ENCODE results near the gene TMPRSS3.
"Not testable (repeated sequence)": the region's sequence is repeated elsewhere in the genome, so short reads cannot be mapped to it uniquely, and the experiment has no call there.

TMPRSS3 gene

DNA sequence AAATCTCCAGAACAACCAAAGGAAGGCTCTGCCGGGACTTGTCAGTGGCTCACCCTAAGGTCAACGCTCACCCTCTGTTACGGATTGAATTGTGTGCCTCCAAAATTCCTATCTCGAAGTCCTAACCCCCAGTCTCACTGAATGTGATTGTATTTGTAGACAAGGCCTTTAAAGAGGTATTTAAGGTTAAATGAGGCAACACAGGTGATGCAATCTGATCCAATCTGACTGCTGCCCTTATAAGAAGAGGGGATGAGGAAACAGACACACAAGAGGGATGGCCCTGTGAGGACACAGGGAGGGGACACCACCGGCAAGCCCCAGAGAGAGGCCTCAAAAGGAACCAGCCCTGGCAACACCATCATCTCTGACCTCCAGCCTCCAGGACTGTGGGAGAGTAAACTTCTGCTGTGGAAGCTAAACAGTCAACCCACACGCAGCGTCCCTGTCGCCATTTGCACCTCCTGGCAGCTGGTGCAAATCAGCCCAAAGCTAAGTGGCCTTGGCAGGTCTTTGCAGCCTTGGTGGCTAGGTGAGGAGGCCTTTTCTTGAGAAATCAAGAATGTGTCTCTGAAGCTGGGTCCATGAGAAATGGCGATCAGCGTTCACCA is 32.1 kb upstream of the TMPRSS3 start:
- no peak for DNase-seq

DNA sequence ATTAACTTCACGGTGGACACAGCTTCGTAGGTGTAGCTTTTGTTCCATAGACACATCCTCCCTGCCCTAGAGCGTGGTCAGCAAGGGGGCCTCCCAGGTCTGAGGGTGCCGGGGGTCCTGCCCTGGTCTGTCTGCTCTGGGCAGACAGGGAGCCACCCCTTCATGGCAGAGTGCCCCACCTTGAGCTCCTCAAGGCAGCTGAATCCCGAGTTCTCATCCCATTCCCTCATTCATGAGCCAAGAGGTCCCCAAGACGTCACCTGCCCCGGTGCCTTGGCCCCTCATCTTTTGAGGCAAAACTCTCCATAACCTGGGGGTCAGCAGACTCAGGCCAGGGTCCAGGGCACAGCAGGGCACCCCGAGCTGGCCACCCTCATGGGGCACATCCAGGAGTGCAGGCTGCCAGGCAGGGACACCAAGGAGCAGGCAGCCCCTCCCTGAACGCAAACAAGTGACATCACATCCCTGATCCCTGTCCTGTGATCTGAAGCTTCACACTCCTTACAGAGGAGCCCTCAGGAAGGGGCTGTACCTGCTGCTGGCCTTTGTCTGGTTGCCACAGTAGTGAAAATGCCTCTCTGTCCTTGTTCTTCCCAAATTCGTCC is 31.1 kb upstream of the TMPRSS3 start:
- DNase-seq = no peak

DNA sequence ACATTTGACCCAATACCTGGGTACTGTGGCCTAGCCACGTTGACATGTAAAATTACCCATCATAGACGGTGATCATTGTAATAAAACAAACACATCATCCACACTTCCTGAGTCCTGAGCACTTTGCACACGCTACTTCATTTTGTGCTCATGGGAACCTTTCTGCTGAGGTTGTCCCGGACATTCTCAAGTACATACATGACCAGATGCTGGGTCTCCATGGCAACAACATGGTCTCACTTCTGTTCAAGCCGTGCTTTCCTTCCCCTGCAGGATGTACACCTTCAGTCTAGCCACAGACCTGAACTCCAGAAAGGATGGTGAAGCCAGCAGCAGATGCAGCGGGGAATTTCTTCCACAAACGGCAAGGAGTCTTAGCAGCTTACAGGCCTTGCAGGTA is 30.6 kb upstream of the TMPRSS3 start:
- no peak for DNase-seq

DNA sequence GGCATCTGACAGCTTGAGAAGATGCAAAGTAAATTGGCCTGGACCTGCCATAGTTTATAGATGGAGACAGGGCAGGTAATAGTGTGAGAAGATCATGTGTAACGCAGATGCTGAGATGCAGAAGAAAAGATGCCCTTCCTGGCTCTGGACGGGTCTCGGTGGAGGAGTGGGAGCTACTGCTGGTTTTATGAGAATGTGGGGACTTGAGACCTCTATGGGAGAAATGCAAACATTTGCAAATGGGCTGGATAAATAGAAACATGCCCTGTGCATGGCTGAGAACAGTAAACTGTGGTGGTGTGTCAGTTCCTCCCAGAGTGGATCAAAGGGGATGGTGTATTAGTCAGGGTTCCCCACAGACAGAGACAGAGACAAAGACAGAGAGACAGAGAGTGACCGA is 29.7 kb upstream of the TMPRSS3 start:
- DNase-seq = no peak

DNA sequence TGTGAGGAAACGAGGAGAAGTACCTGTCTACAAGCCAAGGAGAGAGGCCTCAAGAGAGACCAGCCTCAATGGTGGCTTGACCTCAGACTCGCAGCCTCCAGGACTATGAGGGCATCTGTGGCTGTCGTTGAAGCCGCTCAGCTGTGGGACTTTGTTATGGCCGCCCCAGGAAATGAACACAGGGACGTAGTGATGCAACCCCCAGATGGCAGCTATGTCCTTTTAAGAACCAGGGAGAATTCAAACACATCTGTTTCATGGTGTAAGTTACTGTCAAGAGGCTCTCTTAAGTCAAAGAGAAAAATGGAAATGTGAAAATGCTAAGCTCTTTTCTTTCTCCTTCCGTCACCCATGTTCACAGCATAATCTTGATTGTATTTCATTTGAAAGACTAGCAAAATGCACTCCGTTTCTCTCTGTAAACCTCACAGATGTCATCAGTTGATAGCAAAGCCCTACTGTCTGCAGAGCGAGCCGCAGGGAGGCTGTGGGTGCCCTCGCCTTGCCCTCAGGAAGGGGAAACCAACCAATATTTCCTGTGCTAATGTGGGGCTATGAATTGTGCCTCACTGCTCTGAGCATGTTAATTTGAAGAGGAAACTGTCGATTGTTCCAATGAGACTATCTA is 29.2 kb upstream of the TMPRSS3 start:
- DNase-seq = no peak

DNA sequence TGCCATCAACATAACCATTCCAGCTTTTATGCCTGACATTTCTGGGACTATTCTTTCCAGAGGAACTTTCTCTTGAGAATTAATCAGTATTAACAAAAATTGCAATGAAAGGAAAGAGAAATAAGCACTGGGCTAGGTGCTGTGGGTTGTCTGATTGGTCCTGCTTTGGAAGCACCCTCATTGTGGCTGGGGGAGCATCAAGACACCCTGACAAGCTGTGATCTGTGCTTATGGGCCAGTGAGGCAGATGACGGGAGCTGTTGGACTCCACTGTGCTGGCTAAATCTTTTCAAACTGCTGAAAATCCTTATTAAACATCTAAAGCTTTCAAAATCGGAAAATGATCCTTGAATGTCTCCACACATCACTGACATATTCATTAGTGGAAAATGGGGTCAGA is 27.8 kb upstream of the TMPRSS3 start:
- DNase-seq = no peak

DNA sequence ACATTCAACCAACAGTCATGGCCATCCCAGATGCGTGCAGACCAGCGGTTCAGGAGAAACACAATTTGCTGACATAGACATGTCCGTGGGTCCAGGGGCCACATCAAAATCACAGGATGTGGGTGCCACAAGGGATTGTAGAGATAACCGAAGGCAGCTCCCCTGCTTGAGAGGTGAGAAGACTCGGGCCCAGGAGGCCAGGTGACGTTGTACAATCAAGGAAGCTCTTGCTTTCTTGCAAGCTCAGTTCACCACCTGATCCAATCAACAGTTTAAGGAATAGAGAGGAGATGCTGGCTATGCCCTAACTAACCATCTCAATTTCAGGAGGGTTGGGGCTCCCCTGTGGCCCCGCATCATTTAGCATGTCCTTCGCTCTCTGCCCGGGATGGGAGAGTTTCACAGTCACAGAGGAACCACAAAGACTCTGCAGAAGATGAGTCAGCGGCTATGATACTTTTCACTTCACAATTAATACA is 27.4 kb upstream of the TMPRSS3 start:
- DNase-seq = no peak

DNA sequence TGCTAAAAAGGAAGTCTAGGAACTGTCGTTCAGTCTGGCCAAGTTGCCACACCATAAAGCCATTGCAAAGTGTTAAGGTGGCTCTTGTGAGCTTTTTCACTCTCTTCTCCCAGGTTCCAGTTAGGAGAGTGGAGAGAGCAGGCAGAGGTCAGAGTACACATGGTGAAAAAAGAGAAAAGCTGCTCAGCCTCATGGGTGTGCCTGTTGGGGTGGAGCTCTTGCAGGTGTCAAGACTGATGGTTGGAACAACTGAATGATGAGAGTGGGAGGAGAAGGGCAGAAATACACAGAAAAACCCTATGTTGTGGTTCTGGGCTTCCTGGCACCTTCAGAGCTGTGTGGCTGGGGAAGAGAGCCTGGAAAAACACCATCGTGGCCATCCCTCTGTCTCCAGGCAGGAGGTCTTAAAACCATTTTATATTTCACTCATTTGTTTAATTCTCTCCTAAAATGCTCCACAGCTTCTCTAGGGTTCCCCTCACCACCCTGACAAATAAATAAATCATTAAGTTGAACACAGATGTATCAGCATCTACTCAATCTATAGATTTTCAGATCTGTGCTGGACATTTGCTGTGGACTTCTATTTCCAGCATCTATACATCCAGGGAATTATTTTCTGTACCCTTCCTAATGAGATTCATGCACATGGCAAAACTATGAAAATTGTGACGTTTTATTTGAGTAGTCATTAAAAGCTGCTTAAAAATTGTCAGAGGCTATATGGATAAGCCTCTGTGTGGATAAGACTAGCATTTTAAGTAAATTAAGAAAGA is 25.4 kb upstream of the TMPRSS3 start:
- no peak for DNase-seq

DNA sequence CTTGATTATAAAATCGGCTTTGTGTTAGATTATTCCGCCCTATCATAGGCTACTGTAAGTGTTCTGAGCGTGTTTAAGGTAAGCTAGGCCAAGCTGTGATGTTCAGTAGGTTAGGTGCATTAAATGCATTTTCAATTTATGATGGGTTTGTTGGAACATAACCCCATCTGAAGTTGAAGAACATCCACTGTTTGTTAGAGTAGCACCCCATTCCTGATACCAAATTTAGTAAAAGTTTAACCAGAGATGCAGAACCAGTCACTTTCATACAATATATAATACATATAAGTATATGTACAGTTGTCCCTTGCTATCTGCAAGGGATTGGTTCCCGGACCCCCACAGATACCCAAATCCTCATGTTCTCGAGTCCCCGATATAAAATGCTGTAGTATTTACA is 24.0 kb upstream of the TMPRSS3 start:
- no peak for DNase-seq

DNA sequence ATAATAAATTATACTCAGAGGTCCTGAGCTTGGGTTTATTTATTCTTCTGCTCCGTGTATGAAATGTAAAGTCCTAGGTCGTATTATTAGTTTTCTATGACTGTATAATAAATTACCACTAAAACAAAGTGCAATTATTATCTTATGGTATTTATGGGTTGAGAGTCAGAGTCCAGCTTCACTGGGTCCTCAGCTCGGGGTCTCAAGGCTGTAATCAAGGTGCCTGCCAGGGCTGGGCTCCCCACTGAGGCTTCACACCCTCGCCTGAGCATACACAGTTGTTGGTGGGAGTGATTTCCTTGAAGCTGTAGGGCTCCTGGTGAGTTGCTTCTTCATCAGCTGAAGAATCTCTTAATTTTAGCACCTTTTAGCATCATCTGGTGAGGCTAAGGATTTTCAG is 23.0 kb upstream of the TMPRSS3 start:
- no peak for DNase-seq

DNA sequence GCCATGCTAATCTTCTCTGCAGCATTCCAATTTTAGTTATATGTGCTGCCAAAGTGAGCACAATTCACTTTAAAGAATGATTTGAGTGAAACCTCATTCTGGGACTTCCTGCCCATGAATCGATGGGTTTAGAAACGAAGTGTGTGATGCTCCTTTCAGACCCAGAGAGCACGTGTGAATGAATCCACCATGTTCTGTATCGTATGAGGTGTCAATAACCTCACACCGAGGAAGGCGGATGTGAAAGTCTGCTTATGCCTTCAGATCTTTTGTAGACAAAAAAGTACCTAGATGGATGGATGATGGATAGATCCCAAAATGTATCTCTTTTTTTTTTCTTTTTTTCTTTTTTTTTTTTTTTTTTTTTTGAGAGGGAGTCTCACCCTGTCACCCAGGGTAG is 21.7 kb upstream of the TMPRSS3 start:
- DNase-seq = no peak

DNA sequence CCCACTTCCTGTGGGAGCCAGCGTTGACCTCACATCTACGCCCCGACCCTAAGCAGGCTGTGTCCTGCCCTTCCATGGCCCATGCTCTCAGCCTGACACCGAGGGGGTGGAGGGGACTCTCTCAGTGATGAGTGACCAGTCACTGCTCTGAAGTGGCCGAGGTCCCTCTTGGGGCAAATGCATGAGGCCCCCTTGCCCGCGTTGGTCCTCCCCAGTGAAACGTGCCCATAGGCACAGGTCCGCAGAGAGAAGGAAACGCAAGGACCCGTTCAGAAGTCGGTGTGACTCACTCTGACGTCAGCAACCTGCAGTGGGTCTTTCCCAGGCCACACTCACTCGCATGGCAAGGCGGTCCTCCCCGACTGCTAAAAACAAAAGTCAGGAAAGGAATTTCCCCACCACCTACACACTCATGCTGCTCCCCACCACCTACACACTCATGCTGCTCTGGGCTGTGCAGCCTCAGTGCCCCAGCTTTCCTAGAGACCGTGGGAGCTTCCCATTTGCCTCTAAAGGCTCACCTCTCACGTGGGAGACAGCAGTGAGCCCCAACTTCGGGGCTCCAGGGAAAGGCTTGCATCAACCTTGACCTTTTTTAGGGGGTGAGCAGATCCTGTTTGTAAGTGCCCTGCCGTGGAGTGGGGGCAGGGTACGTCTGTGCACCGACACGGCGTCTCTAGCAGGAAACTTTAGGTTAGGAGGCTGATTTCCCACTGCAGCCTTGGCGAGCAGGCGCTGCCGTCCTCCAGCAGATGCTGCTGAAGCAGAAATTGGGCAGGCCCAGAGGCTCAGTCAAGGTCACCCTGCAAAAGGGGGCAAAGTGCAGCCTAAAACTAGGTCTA is 19.3 kb upstream of the TMPRSS3 start:
- DNase-seq = no peak

DNA sequence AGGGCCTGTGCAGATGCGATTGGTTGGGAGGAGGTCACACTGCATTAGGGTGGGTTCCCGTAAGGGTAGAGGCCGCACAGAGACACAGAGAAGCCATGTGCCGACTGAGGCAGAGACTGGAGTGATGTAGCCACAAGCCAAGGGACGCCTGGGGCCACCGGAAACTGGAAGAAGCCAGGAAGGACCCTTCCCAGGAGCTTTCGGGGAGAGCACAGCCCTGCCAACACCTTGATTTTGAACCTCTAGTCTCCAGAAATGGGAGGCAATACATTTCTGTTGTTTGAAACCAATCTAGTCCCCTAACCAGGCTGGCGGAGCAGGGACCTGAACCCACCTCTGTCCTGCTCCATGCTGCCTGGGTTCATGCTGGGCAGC is 18.7 kb upstream of the TMPRSS3 start:
- no peak for DNase-seq

DNA sequence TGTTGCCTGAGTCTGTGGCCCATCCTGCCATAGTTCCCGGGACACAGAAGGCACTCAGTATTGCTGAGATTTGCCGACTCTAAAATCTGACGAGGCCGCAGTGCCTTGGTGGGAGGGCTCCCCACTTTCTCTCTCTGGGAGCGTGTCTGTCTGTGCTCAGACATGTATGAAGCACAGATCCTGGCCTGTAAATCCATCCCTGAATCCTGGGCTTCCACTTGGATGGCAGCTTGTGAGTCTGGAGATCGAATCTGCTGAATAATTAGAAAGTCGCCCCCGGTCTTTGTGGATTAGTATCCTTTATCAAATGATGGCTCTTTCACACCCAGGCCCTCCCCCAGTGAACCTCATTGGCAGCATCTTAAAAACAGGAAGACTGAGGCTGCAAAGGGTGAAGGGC is 18.2 kb upstream of the TMPRSS3 start:
- no peak for DNase-seq

DNA sequence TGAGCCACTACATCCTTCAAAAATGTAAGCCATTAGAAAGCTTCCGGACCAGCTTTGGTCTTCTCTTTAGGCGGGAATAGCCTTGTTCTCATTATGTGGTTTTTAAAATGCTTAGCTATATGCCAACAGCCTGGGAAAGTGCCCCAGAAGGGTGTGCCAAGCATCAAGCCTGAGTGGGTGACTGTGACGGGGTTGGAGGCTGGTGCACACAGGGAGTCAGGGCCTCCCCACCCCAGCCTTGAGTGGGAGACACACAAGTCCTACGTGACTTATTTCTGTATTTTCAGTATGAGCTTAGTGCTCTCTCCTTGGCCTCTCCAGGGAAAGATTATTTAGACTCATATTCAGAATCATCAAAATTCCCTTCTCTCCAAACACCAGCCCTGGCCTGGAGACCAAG is 17.6 kb upstream of the TMPRSS3 start:
- DNase-seq = no peak

DNA sequence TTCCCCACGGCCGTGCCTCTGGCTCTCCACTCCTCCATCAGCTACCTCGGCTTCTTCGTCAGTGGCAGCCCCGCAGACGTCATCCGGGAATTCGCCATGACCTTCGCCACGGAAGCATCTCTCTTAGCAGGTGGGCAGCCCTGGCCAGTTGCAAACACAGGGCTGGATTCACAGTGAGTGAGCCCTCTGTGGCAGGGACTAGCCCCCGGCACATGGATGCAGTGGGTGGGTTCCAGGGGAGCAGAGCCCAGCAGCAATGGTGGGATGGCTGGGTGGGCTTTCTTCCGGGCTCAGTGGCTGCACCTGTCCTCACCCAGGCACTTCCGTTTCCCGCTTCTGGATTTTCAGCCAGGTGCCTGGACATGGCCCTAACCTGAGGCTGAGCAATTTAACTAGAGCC is 17.2 kb upstream of the TMPRSS3 start:
- no peak for DNase-seq

DNA sequence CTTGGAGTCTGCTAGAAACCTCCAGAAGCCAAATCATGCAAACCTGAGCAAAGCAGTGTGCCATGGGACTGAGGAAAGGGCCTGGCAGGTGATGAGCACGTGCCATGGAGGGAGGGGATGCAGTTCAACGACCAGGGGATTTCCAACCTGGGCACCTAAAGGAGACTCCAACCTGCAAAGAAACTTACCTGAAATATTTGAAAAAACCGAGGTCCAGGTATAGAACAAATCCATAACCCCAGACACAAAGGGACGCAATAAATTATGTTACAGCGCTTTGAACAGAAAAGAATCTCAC is 16.7 kb upstream of the TMPRSS3 start:
- DNase-seq = no peak

DNA sequence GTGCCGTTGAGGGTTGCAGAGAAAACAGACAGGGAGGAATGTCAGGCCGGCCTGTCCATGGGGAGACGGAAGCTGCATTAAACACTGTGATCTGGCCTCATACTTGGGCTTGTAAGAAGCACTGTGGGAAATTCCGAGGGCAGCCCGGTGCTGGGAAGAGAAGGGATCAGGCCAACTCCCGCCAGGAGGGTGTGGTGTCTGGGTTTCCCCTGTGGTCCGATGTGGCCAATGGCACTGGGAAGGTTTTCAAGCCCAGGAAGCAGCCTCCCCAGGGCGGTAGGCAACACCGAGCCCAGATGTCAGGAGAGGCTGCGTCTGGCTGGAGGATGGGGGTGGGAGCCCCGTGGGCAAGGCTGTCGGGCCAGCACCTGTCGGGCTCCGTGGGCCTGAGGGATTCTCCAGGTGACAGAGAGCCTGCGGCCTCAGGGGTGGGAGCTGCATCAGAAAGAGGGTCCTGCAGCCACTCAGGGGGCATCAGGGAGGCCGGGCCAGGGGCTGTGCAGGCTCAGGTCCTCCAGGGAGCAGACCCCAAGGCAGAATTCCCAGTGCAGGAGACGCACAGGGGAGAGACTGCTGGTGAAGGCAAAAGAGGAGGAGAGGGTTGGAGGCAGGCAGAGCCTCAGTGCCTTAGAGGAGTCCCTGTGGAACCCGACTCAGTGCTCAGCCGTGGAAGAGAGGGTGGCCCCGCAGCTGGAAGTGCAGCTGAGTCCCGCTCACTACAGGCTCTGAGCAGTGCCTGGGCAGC is 16.2 kb upstream of the TMPRSS3 start:
- DNase-seq = no peak

DNA sequence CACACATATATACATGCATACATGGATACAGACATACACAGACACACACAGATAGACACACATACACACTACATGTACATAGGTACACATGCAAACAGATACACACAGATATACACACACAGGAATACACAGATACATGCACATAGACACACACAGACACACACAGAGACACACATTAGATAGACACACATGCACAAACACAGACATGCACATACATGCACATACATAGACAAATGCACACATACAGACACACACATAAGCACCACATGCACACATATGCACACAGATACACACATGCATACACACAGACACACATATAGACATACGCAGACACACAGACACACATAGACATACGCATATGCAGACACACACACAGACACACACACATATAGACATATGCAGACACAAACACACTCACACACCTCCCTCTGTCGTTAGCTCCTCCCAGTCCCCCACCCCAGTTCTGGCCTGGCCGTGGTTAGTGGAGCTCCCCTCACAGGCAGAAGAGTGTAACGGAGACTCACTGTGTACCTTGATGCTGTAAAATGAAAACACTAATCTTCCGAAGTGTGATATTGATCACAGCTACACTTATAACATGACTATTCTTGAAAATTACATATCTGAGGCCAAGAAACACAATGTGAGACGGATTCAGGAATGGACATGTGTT is 15.5 kb upstream of the TMPRSS3 start:
- no peak for DNase-seq

DNA sequence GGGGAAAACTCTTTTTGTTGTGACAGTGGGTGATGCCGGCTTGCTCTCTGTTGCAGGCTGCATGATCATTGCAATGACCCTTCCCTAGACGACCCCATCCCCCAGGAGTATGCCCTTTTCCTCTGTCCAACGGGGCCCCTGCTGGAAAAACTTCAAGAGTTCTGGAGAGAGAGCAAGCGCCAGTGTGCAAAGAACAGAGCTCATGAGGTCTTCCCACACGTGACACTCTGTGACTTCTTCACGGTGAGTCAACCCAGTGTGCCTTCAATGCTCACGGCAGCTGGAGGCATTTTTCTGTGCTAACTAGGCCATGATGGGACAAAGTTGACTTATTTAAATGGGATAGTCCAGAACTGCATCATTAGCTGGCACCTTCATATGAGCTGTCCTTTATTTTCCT is 13.5 kb upstream of the TMPRSS3 start:
- no peak for DNase-seq

DNA sequence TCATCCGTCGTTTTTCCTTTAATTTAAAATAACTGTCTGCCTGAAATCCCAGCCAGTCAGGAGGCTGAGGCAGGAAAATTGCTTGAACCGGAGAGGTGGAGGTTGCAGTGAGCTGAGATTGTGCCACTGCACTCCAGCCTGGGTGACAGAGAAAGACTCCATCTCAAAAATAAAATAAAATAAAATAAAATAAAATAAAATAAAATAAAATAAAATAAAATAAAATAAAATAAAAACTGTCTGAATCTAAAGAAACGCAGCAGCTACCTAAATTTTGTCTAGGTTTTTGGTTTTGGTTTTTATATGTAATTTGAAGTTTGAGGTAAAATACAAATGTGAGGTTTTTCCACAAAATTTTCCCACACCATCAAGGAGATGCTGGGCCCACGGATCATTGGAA is 12.9 kb upstream of the TMPRSS3 start:
- not testable (repeated sequence) for DNase-seq

DNA sequence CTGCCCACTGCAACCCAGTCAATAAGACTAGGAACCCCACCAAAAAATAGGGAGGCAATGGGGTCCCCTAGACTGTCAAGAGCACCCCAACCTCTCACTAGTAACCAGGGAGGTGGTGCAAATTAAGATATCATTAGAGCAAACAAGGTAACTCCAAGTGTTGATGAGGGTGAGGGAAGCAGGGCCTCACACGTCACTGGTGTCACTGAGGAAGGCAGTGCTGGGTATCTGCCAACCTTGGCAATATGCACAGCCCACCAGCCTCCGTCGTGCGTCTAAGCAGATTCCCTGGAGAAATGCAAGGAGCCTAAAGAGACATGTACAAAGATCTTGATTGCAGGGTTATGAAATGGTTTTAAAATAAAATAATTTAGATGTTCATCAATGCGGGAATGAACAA is 11.6 kb upstream of the TMPRSS3 start:
- no peak for DNase-seq
